ENCODE data around the gene MYOM1. TPM values are rescaled to one million over a fixed set of nuclear protein-coding genes. Genes with fewer than 3 reads are reported as not detected.

The MYOM1 gene
- total RNA-seq, 1 donor from 2014 or later, result 0.49 TPM

- no peak for DNase-seq (ENCODE audit: low spot score)
- H3K27ac Mint-ChIP-seq (ENCODE audit: unreplicated experiment), result no peak overlapping the region
- H3K27me3 Mint-ChIP-seq (ENCODE audit: unreplicated experiment), result no peaks in the 10 kb centered on the region
- H3K9me3 Mint-ChIP-seq (ENCODE audit: unreplicated experiment), result no peaks in the 10 kb centered on the region
- TF ChIP-seq CTCF (IDR thresholded peaks at IDR 0.05; ENCODE audit: unreplicated experiment), result no peak
- H3K36me3 Mint-ChIP-seq (ENCODE audit: low read depth, unreplicated experiment), result no peaks in the 10 kb centered on the region
- no peak overlapping the region for H3K4me3 Mint-ChIP-seq (ENCODE audit: unreplicated experiment)
- H3K4me1 Mint-ChIP-seq (ENCODE audit: unreplicated experiment), result peaks cover 3% of the 10 kb centered on the region
Measured at GRCh38 chr18:3216987-3217386, 2.8 kb downstream of the MYOM1 start.

DNA sequence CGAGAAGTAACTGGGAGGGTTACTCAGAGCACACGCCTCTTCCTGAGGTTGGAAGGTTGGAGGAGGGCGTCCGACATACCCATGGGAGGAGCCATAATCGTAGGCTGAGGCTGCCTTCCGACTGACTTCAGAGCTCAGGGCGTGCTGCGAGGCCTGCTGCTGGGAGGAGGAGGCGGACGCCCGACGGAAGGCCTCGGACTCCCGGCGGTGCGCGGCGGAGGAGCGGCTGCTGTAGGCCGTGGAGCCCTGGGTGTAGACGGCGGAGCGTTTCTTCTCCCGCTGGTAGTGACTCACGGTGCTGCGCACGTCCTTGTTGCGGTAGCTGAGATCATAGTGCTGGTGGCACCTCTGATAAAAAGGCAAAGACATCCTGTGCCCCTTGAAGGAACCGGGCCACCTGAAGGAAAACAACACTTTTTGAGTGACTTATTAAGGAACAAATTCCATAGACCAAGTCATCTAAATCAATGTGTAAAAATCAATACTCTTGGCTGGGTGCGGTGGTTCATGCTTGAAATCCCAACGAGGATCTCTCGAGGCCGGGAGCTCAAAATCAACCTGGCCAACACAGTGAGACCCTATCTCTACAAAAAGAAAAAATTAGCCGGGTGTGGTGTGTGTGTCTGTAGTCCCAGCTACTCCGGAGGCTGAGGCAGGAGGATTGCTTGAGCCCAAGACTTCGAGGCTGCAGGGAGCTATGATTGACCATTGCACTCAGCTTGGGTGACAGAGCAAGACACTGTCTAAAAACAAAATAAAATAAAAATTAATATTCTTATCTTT lies 4.7 kb downstream of the MYOM1 start:
- no peak overlapping the region for H3K27ac Mint-ChIP-seq (ENCODE audit: unreplicated experiment)
- no peak for DNase-seq (ENCODE audit: low spot score)
- H3K4me3 Mint-ChIP-seq (ENCODE audit: unreplicated experiment), result no peak overlapping the region
- H3K27me3 Mint-ChIP-seq (ENCODE audit: unreplicated experiment), result no peaks in the 10 kb centered on the region
- H3K9me3 Mint-ChIP-seq (ENCODE audit: unreplicated experiment), result no peaks in the 10 kb centered on the region
- no peak for TF ChIP-seq CTCF (IDR thresholded peaks at IDR 0.05; ENCODE audit: unreplicated experiment)
- H3K4me1 Mint-ChIP-seq (ENCODE audit: unreplicated experiment), result peaks cover 3% of the 10 kb centered on the region
- H3K36me3 Mint-ChIP-seq (ENCODE audit: low read depth, unreplicated experiment), result no peaks in the 10 kb centered on the region

GRCh38 chr18:3213300-3214059 lies 6.3 kb downstream of the MYOM1 start:
- Mint-ChIP-seq H3K36me3 (ENCODE audit: low read depth, unreplicated experiment) (no peaks in the 10 kb centered on the region), H3K4me3 (ENCODE audit: unreplicated experiment) (no peak overlapping the region), H3K4me1 (ENCODE audit: unreplicated experiment) (peaks cover 3% of the 10 kb centered on the region), H3K27me3 (ENCODE audit: unreplicated experiment) (no peaks in the 10 kb centered on the region), H3K9me3 (ENCODE audit: unreplicated experiment) (no peaks in the 10 kb centered on the region), H3K27ac (ENCODE audit: unreplicated experiment) (peak overlapping the region; percentile 3)
- DNase-seq (ENCODE audit: low spot score), result no peak
- TF ChIP-seq CTCF (IDR thresholded peaks at IDR 0.05; ENCODE audit: unreplicated experiment), result no peak

- Mint-ChIP-seq H3K36me3 (ENCODE audit: low read depth, unreplicated experiment) (no peaks in the 10 kb centered on the region), H3K9me3 (ENCODE audit: unreplicated experiment) (no peaks in the 10 kb centered on the region)
Measured at GRCh38 chr18:3212657-3213056, 7.1 kb downstream of the MYOM1 start.

More at GRCh38 chr18:3212657-3213056, 7.1 kb downstream of the MYOM1 start:
- H3K4me1 Mint-ChIP-seq (ENCODE audit: unreplicated experiment), result peaks cover 3% of the 10 kb centered on the region
- no peak overlapping the region for H3K27ac Mint-ChIP-seq (ENCODE audit: unreplicated experiment)
- H3K4me3 Mint-ChIP-seq (ENCODE audit: unreplicated experiment), result no peak overlapping the region
- H3K27me3 Mint-ChIP-seq (ENCODE audit: unreplicated experiment), result no peaks in the 10 kb centered on the region
- no peak for DNase-seq (ENCODE audit: low spot score)
- no peak for TF ChIP-seq CTCF (IDR thresholded peaks at IDR 0.05; ENCODE audit: unreplicated experiment)

All from endothelial cell (in vitro differentiated cells).